HT-29 (cell line): ENCODE measurements around the gene ANKRD28. TPM values are rescaled to one million over a fixed set of nuclear protein-coding genes. Genes with fewer than 3 reads are reported as not detected.
"Not testable (repeated sequence)": the region's sequence is repeated elsewhere in the genome, so short reads cannot be mapped to it uniquely, and the experiment has no call there.

ENCODE experiments used
- DNase-seq: peaks from one replicate; pipeline ENCODE4 v3.0.0-alpha.2; 2015; ENCODE audit warnings: low spot score
- total RNA-seq: library from RNA; depleted of rRNA; stranded (reverse); fragments of >200 nt; shearing (Covaris generic); gene quantifications from 2 replicates; pipeline ENCODE4 v1.2.3, GENCODE V29; 2014

Gene ANKRD28
- total RNA-seq, 1 experiment from 2014 or later = 21.4 TPM

DNA sequence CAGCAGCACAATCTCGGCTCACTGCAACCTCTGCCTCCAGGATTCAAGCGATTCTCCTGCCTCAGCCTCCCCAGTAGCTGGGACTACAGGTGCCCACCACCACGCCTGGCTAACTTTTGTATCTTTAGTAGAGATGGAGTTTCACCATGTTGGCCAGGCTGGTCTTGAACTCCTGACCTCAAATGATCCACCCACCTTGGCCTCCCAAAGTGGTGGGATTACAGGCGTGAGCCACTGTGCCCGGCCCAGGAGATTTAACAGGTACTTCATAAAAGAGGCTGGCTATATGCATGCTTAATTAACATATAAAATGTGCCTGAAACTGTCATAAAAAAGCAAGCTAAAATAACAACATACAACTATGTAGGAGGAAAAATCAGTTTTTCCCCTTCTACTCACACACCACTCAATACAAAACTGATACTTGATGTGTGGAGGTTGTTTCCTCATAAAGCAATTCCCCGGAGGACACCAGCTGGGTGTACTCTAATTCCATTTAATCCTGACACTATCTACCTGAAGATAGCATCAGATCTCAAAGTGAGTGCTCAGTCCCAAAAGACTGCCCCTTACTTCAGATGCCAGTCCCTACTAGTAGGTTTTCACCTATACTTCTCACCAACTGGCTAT, 22.7 kb downstream of the ANKRD28 start:
- not testable (repeated sequence) for DNase-seq

DNA sequence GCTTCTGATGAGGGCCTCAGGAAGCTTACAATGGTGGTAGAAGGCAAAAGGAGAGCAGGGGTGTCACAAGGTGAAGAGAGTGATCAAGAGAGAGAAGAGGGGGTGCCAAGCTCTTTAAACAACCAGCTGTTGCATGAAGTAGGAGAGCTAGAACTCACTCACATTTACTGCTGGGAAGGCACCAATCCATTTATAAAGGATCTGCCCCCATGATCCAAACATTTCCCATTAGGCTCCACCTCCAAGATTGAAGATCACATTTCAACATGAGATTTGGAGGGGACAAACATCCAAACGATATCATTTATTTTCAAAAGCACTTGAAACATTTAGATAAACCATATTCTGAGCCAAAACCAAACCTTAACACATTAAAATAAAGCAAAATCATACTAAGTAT, 26.3 kb downstream of the ANKRD28 start:
- no peak for DNase-seq

DNA sequence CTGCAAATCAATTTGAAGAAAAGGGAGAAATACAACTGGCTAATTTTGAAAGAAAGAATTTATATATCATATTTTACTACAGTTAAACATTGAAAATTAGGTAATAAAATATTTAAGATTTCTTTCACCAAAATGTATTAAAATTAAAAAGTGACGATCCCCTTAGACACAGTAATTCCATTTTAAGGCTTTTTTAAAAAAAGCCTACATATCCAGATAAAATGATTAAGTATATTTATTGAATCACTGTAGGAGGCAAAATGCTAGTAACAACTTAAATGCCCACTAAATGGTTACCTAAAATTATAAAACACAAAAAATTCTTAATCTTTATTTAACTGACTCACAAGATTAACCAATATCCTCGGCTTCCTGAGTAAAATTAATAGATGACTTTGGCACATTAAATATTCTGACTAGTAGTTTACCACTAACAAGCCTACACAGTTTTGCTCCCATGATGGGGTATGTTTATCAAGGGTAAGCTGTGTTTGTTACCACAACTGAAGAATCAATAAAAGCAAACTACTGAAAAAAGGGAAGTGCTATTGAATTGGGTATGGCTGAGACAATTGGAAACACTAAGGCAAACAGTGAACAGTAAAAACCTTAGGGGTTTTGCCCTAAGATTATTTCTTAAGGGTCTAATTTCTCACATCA, 28.4 kb downstream of the ANKRD28 start:
- no peak for DNase-seq

DNA sequence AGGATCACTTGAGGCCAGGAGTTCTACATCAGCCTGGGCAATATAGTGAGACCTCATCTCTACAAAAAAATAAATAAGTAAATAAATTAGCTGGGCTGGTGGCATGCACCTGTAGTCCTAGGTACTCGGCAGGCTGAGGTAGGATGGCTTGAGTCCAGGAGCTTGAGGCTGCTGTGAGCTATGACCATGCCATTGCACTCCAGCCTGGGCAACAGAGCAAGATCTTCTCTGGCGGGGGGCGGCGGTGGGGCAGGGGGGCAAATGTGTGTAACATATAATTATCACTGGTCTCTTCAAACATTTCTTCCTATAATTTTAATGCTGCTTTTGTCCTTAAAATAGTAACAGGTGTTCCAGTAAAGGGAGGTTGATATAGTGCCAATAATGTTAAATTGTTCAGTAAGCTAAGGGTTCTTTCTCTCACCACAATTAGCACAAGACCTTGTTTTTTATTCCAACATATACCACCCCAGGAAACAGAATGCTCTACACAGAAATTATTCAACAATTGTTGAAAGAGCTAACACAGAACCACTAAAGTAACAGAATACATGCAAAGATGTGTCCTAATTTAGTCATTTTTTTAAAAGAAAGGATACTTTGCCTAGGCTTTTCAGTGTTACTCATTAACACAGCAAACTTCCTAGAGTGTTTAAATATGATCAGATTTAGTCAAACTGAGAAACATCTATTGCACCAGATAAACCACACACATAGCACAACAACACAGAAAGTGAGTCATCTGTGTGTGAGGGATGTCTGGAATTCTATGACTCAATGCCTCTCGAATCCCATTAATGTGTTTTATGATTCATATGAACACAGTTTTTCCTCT, 29.1 kb downstream of the ANKRD28 start:
- DNase-seq = peak; percentile 51

DNA sequence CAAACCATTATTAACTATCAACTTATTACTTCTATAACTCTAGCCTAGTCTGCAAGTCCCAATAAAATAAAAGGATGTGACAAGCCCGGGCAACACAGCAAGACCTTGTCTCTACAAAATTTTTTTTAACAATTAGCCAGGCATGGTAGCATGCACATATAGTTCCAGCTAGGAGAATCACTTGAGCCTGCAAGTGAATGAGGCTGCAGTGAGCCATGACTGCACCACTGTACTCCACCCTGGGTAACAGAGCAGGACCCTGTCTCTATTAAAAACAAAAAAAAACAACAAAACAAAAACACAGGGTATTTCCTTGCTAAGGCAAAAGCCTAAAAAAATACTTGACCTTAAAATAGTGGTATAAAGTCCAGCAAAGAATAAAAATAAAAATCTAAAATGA, 31.4 kb downstream of the ANKRD28 start:
- DNase-seq = no peak

DNA sequence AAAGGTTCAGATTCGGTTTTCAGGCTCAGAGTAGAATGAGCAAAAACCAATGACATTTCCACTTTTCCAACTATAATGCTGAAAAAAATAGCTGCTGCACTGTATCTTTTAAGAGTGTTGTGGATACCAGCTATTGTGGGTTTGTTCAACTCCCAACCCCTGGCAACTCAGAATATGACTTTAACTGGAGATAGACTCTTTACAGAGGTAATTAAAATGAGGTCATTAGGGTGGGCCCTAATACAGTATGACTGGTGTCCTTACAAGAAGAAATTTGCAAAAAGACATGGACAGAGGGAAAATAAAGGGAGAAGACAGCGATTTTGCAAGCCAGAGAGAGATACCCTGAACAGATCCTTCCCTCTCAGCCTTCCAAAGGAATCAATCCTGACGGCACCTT, 39.5 kb downstream of the ANKRD28 start:
- no peak for DNase-seq

DNA sequence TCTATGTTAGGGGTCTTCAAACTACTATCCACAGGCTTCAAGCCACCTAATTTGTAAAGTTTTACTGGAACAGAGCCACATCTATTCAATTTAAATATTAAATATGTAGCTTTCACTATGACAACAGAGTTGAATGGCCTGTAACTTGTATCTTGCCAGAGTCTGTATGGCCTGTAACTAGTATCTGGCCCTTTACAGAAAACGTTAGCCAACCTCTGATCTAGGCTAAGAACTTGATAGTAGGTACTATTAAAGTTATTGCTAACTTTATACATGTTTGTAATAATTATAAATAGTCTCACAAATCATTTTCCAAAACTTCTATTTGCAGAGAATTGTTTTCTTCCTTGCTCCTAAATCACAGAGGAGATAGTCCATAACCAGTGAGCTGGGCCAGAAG, 40.0 kb downstream of the ANKRD28 start:
- DNase-seq = no peak

DNA sequence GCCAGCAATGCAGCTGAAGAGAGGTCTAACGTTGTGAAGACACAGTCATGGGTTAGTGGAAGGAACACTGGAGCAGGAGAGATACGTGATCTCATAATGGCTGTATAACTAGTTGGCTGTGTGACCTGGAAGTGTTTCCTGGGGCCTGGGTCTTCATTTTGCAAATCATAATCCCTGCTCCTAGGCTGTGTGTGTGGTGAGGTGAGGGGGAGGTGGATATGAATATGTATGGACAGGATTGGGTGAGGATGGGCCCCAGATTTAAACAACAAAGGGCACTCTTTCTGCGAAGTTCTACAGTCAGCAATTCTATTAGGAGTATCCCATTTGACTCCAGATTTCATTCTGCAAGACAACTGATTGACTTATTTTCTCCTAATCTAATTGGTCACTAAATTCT, 41.3 kb downstream of the ANKRD28 start:
- DNase-seq = no peak

DNA sequence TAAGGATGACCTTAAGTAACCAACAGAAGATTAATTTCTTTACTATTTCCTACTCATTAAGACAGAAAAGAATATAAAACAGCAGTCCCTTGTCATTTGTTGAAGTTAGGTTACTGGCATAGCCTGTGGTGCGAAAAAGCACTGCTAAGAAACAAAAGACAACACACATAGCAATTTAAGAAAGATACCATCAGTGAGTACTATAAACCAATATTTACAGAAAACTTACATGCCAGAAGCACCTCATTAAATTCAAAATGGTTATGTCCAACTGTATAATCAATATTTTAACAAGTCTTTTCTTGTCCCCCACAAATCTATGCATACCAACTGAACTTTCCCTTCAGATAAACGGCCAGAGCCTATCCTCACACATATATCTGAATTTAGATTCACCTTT, 42.0 kb downstream of the ANKRD28 start:
- DNase-seq = no peak

DNA sequence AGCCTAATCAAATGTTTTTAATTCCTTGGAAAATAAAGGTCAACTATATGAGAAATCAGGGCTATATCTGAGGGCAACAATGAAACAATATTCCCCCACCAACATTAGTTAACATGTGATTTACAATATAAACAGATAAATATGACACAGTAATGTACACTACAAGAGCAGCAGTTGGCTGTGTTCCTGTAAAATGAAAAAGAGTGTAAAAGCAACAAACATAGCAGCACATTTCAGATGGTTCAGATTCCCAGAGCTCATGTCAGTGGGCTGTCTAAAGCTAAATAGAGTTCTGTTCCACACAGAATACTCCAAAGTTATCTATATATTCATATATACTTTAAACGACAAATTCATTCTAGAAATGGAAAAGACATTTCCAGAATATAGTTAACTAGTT, 42.6 kb downstream of the ANKRD28 start:
- DNase-seq = no peak

DNA sequence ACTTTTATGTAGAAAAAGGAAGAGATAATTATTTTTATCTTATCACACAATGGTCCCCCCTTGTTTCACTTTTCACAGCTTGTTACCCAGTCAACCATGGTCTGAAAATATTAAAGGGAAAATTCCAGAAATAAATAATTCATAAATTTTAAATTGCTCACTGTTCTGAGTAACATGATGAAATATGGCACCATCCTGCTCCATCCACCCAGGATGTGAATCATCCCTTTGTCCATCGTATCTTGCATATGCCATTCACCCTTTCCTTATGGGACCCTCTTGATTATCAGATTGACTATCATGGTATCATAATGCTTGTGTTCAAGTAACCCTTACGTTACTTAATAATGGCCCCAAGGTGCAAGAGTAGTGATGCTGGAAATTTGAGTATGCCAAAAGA, 43.7 kb downstream of the ANKRD28 start:
- no peak for DNase-seq

DNA sequence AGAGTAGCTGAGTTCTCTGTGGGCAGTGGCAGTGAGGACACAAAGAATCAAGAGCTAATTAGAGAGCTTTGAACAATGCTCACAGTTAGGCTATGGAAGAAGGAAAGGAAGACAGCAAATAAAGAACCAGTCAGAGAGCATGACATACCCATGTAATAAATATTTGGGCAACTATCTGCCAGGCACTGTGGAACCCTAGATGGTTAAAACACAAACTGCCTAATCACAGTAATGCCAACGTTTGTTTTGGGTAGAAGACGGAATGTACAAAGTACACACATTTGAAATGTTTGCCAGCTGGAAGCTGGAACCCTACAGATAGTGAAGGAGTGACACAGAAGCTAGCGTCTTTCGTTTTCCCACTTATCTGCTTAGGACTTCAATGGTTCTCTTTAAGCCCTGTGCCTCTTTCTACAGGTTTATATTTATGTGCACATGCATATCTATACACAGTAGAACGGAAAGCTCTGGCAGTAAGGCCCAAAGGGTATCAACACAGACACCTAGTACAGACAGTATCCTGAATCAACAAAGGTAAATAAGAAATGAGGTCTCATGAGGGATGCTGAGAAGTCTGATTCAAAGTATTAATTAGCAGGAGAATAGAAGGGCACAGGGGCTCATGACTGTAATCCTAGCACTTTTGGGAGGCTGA, 44.6 kb downstream of the ANKRD28 start:
- DNase-seq = no peak

DNA sequence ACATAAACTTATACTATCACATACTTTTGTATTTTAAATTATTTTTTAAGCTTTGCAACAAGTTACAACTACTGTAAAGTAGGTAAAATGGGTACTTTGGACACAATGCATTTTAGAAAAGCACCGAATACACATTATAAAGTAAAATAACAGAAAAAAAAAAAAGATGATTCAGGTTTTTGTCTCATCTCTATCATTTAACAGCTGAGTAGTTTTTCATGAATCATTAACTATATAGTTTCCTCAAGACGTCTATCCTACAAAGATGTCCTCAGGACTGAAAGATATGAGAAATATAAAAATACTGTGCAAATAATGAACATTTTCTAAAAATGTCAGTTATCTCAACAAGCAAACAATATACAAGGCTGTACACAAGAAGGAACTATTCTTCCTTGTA, 46.9 kb downstream of the ANKRD28 start:
- no peak for DNase-seq

DNA sequence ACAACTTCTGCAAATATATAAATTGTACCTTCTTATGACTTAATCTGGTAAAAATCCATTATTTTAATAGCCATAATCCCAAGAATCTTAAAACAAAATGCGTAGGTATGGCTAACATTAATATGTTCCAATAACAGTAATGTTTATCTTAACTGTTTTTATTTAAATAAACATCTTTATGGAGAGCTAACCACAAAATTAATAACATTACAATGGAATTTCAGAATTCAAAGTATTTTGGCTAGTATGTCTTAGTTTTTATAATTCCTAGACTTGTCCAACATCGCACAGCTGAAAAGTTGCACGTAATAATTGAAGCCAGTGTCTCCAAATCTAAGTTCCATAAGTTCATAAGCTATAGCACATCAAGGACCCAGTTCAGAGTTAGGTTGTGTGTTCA, 47.6 kb downstream of the ANKRD28 start:
- DNase-seq = no peak

DNA sequence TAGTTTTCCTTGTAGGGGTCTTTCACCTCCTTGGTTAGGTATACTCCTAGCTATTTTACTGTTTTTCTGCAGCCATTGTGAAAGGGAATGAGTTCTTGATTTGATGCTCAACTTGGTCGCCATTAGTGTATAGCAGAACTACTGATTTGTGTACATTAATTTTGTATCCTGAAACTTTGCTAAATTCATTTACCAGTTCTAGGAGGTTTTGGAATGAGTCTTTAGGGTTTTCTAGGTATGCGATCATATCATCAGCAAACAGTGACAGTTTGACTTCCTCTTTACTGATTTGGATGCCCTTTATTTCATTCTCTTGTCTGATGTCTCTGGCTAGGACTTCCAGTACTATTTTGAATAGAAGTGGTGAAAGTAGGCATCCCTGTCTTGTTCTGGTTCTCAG, 51.9 kb downstream of the ANKRD28 start:
- DNase-seq = not testable (repeated sequence)

DNA sequence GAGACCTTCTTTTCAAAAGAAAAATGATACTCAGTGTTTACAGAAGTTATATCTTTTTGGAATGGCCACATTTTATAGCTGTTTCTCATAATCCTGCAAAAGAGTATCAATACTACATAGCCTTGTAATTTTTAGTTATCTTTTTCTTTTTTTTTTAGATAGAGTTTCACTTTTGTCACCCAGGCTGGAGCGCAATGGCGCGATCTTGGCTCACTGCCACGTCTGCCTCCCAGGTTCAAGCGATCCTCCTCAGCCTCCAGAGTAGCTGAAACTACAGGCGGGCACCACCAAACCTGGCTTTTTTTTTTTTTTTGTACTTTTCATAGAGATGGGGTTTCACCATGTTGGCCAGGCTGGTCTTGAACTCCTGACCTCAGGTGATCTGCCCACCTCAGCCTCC, 53.6 kb downstream of the ANKRD28 start:
- no peak for DNase-seq

DNA sequence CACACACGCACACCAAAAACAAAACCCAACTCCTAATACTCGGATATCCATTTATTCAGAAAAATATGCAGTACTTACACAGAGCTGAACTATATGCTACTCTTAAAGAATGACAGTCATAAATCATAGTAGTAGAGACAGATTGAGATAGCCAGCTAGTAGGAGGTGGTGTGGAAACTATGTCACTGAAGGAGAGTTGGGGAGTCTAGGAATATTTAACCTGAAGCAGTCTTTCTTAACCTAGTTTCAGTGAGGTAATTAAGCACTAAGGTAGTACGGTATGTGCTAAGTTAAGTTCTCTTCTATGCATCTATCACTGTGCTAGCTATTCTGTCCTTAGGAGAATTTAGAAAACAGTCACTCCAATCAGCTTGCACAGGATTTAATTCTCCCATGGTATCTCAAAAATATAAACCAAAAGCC, 54.2 kb downstream of the ANKRD28 start:
- no peak for DNase-seq

DNA sequence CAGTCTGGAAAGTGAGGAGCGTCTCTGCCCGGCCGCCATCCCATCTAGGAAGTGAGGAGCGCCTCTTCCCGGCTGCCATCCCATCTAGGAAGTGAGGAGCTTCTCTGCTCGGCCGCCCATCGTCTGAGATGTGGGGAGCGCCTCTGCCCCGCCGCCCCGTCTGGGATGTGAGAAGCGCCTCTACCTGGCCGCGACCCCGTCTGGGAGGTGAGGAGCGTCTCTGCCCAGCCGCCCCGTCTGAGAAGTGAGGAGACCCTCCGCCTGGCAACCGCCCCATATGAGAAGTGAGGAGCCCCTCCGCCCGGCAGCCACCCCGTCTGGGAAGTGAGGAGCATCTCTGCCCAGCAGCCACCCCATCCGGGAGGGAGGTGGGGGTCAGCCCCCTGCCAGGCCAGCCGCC, 55.5 kb downstream of the ANKRD28 start:
- not testable (repeated sequence) for DNase-seq

DNA sequence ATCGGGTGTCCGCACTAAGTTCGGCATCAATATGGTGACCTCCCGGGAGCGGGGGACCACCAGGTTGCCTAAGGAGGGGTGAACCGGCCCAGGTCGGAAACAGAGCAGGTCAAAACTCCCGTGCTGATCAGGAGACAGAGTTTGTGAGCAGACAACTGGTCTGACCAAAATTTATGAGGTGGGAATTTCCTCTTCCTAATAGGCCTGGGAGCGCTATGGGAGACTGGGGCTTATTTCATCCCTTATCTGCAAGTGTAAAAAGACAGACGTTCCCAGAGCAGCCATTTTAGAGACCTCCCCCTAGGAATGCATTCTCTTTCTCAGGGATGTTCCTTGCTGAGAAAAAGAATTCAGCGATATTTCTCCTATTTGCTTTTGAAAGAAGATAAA, 59.2 kb downstream of the ANKRD28 start:
- DNase-seq = not testable (repeated sequence)

DNA sequence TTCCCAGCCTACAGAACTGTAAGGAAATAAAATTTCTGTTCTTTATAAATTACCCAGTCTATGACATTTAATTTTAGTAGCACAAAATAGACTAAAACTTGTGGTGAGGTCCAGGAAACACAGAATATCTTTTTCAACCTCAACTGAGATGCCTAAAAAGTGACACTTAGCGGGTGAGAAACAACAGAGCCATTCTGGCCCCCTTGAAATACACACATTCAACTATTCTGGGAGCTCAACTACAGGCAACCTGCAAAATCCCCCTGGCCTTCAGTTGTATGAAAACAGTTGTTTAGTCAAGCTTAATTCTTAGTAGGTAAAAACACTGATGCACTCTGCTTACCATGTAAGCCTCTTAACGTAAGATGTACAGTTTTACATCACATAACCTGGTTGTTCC, 66.8 kb downstream of the ANKRD28 start:
- no peak for DNase-seq

DNA sequence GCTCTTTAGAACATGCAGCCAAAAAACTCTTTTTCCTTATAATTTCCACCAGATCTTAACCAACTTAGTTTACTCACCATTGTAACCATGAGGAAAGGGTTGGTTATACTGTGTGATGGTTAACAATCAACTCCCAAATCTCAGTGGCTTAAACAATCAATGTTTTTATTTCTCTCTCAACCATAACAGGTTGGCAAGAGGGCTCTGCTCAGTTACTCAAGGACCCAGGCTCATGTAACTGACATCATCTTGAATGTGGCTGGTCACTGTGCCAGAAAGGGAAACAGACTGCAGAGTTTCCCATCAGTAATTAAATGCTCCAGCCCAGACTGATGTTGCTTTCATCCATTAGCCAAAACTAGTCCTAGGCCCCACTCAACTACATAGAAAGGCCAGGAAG, 69.0 kb downstream of the ANKRD28 start:
- no peak for DNase-seq

DNA sequence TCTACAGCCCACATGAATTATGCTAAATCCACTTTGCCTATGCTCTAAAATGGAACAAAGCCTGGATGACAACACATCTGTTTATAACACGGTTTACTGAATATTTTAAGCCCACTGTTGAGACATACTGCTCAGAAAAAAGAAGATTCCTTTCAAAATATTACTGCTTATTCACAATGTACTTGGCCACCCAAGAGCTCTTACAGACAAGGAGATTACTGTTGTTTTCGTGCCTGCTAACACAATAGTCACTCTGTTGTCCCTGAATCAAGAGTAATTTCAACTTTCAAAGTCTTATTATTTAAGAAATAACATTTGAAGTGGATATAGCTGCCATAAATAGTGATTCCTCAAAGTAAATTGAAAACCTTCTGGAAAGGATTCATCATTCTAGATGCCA, 70.9 kb downstream of the ANKRD28 start:
- no peak for DNase-seq
